HG03095 (cell line): ENCODE results near the gene PCDHA6.
"Not testable (repeated sequence)": the region's sequence is repeated elsewhere in the genome, so short reads cannot be mapped to it uniquely, and the experiment has no call there.

Source experiments
- ATAC-seq: cut with Tn5 transposase; IDR thresholded peaks from one replicate; pipeline ENCODE4 v1.9.1; 2021; ENCODE audit warnings: moderate library complexity; ENCODE audit not compliant: unreplicated experiment

PCDHA6 gene

GRCh38 chr5:140827704-140828361 is at the start of gene PCDHA6:
TSS of gene PCDHA6 (plus strand) at chr5:140827960. CDS start at chr5:140828092, 132 bp downstream.
- ATAC-seq, result no peak

- ATAC-seq, result no peak
Measured at GRCh38 chr5:140780512-140780911, 47.2 kb upstream of the PCDHA6 start.

GRCh38 chr5:140785905-140786686 is 41.7 kb upstream of the PCDHA6 start, which contains the start of gene PCDHA1:
TSS of gene PCDHA1 (plus strand) at chr5:140786140.
- no peak for ATAC-seq

- not testable (repeated sequence) for ATAC-seq
Measured at GRCh38 chr5:140787422-140787821, 40.3 kb upstream of the PCDHA6 start.

GRCh38 chr5:140787849-140788504 is 39.8 kb upstream of the PCDHA6 start:
- ATAC-seq, result not testable (repeated sequence)

- ATAC-seq, result no peak
Measured at GRCh38 chr5:140791089-140791488, 36.7 kb upstream of the PCDHA6 start.

GRCh38 chr5:140794595-140795258 is 33.0 kb upstream of the PCDHA6 start, which contains the start of gene PCDHA2:
TSS of gene PCDHA2 (plus strand) at chr5:140794852.
- ATAC-seq, result no peak

GRCh38 chr5:140795259-140795641 is 32.5 kb upstream of the PCDHA6 start:
- ATAC-seq, result no peak

- ATAC-seq, result not testable (repeated sequence)
Measured at GRCh38 chr5:140796072-140796717, 31.6 kb upstream of the PCDHA6 start.

- no peak for ATAC-seq
Measured at GRCh38 chr5:140796718-140797095, 31.1 kb upstream of the PCDHA6 start.

- no peak for ATAC-seq
Measured at GRCh38 chr5:140800816-140801493, 26.8 kb upstream of the PCDHA6 start, which contains the start of gene PCDHA3. TSS of gene PCDHA3 (plus strand) at chr5:140801057.

GRCh38 chr5:140801494-140801841 is 26.3 kb upstream of the PCDHA6 start:
- ATAC-seq, result no peak

GRCh38 chr5:140802381-140802780 is 25.4 kb upstream of the PCDHA6 start:
- not testable (repeated sequence) for ATAC-seq

GRCh38 chr5:140802781-140803271 is 24.9 kb upstream of the PCDHA6 start:
- ATAC-seq, result no peak

GRCh38 chr5:140806834-140807775 is 20.7 kb upstream of the PCDHA6 start, which contains the start of gene PCDHA4:
TSS of gene PCDHA4 (plus strand) at chr5:140807068.
- no peak for ATAC-seq

GRCh38 chr5:140808241-140808888 is 19.4 kb upstream of the PCDHA6 start:
- not testable (repeated sequence) for ATAC-seq

GRCh38 chr5:140808889-140809291 is 18.9 kb upstream of the PCDHA6 start:
- no peak for ATAC-seq
